Transverse colon (tissue), 3 donors: ENCODE measurements around the gene SLC17A9.

Experiments
- EP300 ChIP-seq: sonication (generic); formaldehyde crosslinking; IDR thresholded peaks from one replicate; pipeline ENCODE4 v1.6.1; 2017; ENCODE audit warnings: antibody characterized with exemption, low read depth
- POLR2A ChIP-seq: fragments of 450-650 bp; IDR thresholded peaks from one replicate; pipeline ENCODE4 v1.6.1; 2016; ENCODE audit warnings: antibody characterized with exemption, mild to moderate bottlenecking, moderate library complexity
- TF ChIP-seq, protein P1 (sequence below), 5 experiments: fragments of 200-600 bp in 3 of 5; fragments of 450-650 bp in 2 of 5; sonication (generic) in 3 of 5; IDR thresholded peaks; 1 replicate in 2 of 5; 2 replicates in 3 of 5; pipeline ENCODE4 v1.5.1; 2016 to 2017; ENCODE audit warnings: antibody characterized with exemption in 5 of 5, inconsistent platforms in 3 of 5, mild to moderate bottlenecking in 2 of 5, moderate library complexity in 1 of 5

DNA sequence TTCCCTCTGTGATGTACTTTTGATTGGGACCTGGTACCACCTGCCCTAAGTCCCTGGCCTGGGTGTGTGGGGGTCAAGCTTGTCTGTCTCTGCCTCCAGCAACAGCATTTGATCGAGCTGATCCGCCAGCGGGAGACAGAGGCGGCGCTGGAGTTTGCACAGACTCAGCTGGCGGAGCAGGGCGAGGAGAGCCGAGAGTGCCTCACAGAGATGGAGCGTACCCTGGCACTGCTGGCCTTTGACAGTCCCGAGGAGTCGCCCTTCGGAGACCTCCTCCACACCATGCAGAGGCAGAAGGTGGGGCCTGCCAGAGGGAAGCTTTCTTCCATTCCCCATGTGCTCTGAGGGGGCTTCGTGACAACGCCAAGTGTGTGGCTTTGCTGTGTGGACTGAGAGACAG is 9.1 kb upstream of the SLC17A9 start:
- TF ChIP-seq, protein P1, sequence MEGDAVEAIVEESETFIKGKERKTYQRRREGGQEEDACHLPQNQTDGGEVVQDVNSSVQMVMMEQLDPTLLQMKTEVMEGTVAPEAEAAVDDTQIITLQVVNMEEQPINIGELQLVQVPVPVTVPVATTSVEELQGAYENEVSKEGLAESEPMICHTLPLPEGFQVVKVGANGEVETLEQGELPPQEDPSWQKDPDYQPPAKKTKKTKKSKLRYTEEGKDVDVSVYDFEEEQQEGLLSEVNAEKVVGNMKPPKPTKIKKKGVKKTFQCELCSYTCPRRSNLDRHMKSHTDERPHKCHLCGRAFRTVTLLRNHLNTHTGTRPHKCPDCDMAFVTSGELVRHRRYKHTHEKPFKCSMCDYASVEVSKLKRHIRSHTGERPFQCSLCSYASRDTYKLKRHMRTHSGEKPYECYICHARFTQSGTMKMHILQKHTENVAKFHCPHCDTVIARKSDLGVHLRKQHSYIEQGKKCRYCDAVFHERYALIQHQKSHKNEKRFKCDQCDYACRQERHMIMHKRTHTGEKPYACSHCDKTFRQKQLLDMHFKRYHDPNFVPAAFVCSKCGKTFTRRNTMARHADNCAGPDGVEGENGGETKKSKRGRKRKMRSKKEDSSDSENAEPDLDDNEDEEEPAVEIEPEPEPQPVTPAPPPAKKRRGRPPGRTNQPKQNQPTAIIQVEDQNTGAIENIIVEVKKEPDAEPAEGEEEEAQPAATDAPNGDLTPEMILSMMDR (IDR thresholded peaks at IDR 0.05): no peak
- TF ChIP-seq EP300 (no peak), POLR2A (no peak)
